GM12875 (cell line): ENCODE data around the gene ALKBH5.

Experiments used
- H3K4me3 ChIP-seq: one replicate; pipeline ENCODE4 v1.5.1; 2011; ENCODE audit warnings: low read depth, low read length, control low read depth
- TF ChIP-seq, protein P1 (sequence below): IDR thresholded peaks from 2 replicates; pipeline ENCODE4 v1.5.1; 2011; ENCODE audit warnings: low read depth, mild to moderate bottlenecking, control low read depth, inconsistent platforms, low read length, moderate library complexity, borderline replicate concordance; ENCODE audit not compliant: insufficient read depth

The ALKBH5 gene

GRCh38 chr17:18248811-18249210, 65.2 kb downstream of the ALKBH5 start:
- no peak overlapping the region for H3K4me3 ChIP-seq
- TF ChIP-seq, protein P1, sequence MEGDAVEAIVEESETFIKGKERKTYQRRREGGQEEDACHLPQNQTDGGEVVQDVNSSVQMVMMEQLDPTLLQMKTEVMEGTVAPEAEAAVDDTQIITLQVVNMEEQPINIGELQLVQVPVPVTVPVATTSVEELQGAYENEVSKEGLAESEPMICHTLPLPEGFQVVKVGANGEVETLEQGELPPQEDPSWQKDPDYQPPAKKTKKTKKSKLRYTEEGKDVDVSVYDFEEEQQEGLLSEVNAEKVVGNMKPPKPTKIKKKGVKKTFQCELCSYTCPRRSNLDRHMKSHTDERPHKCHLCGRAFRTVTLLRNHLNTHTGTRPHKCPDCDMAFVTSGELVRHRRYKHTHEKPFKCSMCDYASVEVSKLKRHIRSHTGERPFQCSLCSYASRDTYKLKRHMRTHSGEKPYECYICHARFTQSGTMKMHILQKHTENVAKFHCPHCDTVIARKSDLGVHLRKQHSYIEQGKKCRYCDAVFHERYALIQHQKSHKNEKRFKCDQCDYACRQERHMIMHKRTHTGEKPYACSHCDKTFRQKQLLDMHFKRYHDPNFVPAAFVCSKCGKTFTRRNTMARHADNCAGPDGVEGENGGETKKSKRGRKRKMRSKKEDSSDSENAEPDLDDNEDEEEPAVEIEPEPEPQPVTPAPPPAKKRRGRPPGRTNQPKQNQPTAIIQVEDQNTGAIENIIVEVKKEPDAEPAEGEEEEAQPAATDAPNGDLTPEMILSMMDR: no peak

- TF ChIP-seq, protein P1: no peak
Measured at GRCh38 chr17:18250259-18250658, 66.6 kb downstream of the ALKBH5 start.

GRCh38 chr17:18250708-18251107, 67.1 kb downstream of the ALKBH5 start:
- H3K4me3 ChIP-seq: no peak overlapping the region
- TF ChIP-seq, protein P1: no peak

More at GRCh38 chr17:18250259-18250658, 66.6 kb downstream of the ALKBH5 start:
- no peak overlapping the region for H3K4me3 ChIP-seq

DNA sequence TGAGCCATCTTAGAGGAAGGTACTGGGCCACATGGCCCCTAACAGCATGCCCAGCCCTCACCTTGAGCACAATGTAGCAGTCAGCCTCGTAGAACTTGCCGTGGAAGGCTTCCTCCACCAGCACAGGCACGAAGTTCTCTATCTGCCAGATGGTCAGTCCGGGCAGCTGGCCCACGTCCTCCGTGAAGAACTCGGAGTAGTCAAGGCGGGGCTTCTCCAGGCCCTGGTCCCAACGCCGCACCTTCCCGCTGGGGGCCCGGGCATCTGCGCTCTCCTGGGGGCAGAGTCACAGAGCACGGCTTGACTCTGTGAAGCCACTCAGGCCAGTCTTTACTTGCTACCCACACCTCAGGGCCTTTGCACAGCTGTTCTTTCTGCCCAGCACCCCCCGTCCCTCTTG, 67.6 kb downstream of the ALKBH5 start:
- TF ChIP-seq, protein P1: no peak

DNA sequence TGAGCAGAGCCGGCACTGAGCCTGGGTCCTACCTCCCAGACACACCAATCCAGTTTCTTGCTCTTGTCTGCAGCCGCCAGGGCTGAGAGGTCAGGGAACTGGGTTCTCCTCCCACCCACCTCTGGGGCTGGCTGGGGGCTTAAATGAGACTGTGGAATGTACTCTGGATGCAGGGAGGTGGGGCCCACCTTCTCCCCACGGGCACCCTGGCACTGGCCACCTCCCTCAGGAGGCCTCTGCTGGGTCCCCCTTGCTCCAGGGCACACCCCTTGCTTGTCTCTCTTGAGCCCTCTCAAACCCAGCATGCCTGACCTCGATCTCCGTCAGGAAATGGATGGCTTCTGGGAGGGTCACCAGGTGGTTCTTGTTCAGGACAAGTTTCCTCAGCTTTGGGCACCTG, 68.5 kb downstream of the ALKBH5 start:
- TF ChIP-seq, protein P1: no peak
- no peak overlapping the region for H3K4me3 ChIP-seq

More for the DNA sequence above, 67.6 kb downstream of the ALKBH5 start:
- no peak overlapping the region for H3K4me3 ChIP-seq

DNA sequence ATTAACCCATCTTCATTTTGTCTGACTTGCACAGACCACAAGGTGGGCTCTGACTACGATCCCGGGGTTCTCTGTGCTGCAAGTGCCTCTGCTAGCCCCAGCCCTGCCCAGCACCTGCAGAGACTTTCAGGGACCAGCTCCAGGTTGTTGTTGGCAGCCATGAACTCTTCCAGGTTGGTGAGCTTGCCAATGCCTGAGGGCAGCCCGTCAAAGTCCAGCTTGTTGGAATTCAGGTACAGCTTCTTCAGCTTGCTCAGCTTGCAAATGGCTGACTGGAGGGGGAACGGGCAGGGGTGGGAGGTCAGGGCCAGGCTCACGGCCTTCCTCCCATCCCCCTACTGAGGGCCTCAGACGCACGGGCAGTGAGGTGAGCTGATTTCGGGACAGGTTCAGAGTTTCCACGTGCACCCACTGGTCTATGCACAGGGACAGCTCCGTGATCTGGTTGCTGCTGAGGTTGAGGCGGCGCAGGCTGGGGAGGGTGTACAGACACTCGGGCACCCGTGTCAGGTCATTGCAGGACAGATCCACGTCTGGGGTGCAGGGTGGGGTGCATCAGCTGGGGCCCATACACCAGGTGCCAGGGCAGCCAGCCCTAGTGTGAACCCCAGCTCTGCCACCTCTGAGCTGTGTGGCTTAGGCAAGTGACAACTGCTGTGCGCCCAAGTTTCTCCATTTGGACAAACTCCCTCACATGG, 69.7 kb downstream of the ALKBH5 start:
- no peak overlapping the region for H3K4me3 ChIP-seq
- TF ChIP-seq, protein P1: no peak
